ENCODE results near the gene NECTIN1. TPM values are rescaled to one million over a fixed set of nuclear protein-coding genes. Genes with fewer than 3 reads are reported as not detected.
"Not testable (repeated sequence)": the region's sequence is repeated elsewhere in the genome, so short reads cannot be mapped to it uniquely, and the experiment has no call there.

NECTIN1 gene
- total RNA-seq, 2 donors from 2014 or later: 4.0 to 4.4 TPM

GRCh38 chr11:119602745-119603373 lies 126.1 kb downstream of the NECTIN1 start:
- Histone ChIP-seq H3K27me3 (no peaks in the 10 kb centered on the region), H3K36me3 (no peaks in the 10 kb centered on the region), H3K9me3 (no peaks in the 10 kb centered on the region), H3K27ac (no peak overlapping the region), H3K4me1 (no peaks in the 10 kb centered on the region), H3K4me3 (no peak overlapping the region)
- DNase-seq (ENCODE audit: low spot score): no peak
- no peak for TF ChIP-seq CTCF (IDR thresholded peaks at IDR 0.05)

- no peak for DNase-seq (ENCODE audit: low spot score)
- H3K4me3 ChIP-seq: no peak overlapping the region
- no peaks in the 10 kb centered on the region for H3K9me3 ChIP-seq
- no peaks in the 10 kb centered on the region for H3K27me3 ChIP-seq
- H3K36me3 ChIP-seq: no peaks in the 10 kb centered on the region
- no peaks in the 10 kb centered on the region for H3K4me1 ChIP-seq
- no peak for TF ChIP-seq CTCF (IDR thresholded peaks at IDR 0.05)
- no peak overlapping the region for H3K27ac ChIP-seq
Measured at GRCh38 chr11:119599864-119600541, 129.0 kb downstream of the NECTIN1 start.

GRCh38 chr11:119595941-119596340 lies 133.1 kb downstream of the NECTIN1 start:
- not testable (repeated sequence) for H3K4me1 ChIP-seq; H3K9me3 ChIP-seq; H3K36me3 ChIP-seq; H3K27ac ChIP-seq; DNase-seq (ENCODE audit: low spot score); H3K27me3 ChIP-seq; H3K4me3 ChIP-seq

GRCh38 chr11:119594639-119595249 lies 134.3 kb downstream of the NECTIN1 start:
- TF ChIP-seq CTCF (IDR thresholded peaks at IDR 0.05): no peak
- DNase-seq (ENCODE audit: low spot score): no peak

GRCh38 chr11:119593346-119593745 lies 135.7 kb downstream of the NECTIN1 start:
- Histone ChIP-seq H3K27ac (no peak overlapping the region), H3K36me3 (no peaks in the 10 kb centered on the region), H3K4me1 (no peaks in the 10 kb centered on the region), H3K9me3 (peaks cover 0 to 8% of the 10 kb centered on the region in 2 donors), H3K27me3 (no peaks in the 10 kb centered on the region), H3K4me3 (no peak overlapping the region)
- DNase-seq (ENCODE audit: low spot score): no peak
- no peak for TF ChIP-seq CTCF (IDR thresholded peaks at IDR 0.05)

More at GRCh38 chr11:119594639-119595249, 134.3 kb downstream of the NECTIN1 start:
- Histone ChIP-seq H3K27ac (no peak overlapping the region), H3K4me3 (no peak overlapping the region), H3K4me1 (no peaks in the 10 kb centered on the region), H3K36me3 (no peaks in the 10 kb centered on the region), H3K9me3 (peaks cover 0 to 8% of the 10 kb centered on the region in 2 donors), H3K27me3 (no peaks in the 10 kb centered on the region)

- no peak overlapping the region for H3K27ac ChIP-seq
- H3K4me1 ChIP-seq: no peaks in the 10 kb centered on the region
- no peak for TF ChIP-seq CTCF (IDR thresholded peaks at IDR 0.05)
- no peak overlapping the region for H3K4me3 ChIP-seq
- no peaks in the 10 kb centered on the region for H3K36me3 ChIP-seq
- H3K27me3 ChIP-seq: no peaks in the 10 kb centered on the region
- peaks cover 0 to 8% of the 10 kb centered on the region in 2 donors for H3K9me3 ChIP-seq
- peak; percentile 64 for DNase-seq (ENCODE audit: low spot score)
Measured at GRCh38 chr11:119592642-119593041, 136.4 kb downstream of the NECTIN1 start.

Measured in right atrium auricular region (tissue), 2 donors.